HG02973 (cell line): ENCODE data around the gene SND1.

ENCODE experiments used
- ATAC-seq: cut with Tn5 transposase; IDR thresholded peaks from one replicate; pipeline ENCODE4 v1.9.1; 2021; ENCODE audit warnings: moderate library complexity; ENCODE audit not compliant: unreplicated experiment

SND1 gene

DNA sequence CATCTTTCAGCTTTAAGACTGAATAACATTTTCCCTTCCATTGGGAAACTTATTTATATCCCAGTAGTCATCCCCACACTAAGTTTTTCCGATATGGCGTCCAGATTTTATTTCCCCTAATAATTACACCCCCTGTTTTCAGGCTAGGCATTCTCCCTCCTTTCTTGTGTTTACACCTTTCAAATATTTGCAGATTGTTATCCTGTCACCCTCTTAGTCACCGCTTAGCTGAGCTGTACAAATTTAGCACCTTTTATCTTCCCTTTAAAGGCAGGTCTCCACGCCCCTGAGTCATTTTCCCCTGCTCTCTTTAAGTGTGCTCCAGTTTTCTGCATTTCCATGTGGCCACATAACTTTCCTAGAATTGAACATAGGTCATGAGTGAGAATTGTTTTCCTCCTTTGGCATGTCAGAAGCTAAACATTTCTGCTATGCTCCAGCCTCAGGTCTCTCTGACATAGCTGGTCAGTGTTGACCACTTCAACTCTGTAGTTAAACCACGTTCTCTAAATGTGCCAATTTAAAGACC lies 331.9 kb downstream of the SND1 start:
- no peak for ATAC-seq

DNA sequence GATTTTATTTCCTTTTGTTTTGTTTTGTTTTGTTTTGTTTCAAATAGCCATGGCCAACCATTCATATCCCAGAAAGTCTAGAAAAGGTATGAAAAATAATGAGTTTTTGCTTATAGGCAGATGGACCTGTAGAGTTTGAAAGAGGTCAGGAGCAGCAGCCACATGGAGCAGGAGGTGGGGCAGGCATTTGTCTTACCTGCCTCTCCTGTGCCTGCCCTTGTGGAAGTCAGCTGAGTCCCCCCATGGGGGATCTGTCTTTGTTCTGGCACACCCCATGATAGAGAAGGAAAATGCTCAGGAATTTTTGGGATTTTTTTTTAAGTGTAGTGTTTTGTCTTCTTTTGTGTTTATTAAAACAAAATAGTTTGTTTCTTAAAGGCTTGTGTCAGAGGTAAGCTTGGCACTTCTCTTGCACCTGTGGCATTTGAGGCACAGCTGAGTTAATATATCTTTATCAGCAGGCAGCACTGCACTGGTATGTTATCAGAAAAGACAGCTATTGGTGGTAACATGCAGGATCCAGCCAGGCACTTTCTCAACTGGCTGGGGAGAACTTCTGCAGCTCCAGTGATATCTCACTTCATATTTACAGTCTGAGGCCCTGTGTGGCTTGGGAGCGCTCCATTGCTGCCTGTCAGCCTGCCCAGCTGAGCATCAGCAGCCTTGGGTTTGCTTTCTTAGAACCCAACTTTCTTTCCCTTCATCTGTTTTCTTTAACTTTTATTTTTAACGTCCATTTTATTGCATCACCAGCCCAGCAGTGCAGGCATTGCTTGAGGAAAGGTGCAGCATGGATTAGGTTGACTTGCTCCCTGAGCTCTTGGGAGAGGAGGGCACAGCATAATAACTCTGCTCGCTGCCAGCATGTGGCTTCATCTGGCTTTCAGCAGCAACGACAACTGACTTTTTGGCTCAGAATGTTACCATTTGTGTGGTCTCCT lies 334.9 kb downstream of the SND1 start:
- ATAC-seq: no peak

DNA sequence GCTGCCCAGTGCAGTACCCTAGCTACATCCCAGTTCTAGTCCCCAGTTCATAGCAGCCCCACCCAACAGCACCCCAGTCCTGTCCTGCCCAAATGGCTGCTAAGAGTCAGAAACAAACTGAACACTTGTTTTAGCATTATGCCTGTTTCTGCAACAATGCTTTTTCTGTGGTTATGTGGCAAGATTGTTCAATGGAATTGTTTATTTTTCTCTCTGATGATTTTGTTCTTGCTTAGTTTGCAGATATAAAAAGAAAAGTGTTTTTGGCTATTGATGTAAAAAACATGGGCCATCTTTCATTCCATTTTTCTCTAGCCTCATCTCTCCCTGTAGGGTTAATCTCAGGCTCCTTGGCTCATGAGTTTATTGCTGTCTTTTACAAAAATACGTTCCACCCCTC lies 336.8 kb downstream of the SND1 start:
- no peak for ATAC-seq

DNA sequence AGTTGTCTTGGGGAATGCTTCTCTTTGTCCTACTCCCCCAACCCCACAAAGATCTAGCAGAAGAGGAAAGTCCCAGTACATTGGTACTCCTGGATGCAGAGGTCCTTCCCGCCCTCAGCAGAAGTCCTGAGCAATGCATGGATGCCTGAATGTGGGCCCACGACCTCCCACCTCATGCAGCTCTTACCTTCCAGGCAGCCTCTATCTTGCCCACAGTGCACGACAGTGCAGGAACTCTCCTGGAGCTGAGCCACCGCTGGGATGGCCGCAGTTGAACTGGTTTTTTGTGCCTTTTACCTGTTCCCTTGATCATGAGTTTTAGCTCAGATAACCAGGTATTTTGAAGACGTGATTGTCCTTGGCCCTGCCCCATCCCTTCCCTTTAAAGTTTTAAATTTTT lies 341.3 kb downstream of the SND1 start:
- no peak for ATAC-seq

DNA sequence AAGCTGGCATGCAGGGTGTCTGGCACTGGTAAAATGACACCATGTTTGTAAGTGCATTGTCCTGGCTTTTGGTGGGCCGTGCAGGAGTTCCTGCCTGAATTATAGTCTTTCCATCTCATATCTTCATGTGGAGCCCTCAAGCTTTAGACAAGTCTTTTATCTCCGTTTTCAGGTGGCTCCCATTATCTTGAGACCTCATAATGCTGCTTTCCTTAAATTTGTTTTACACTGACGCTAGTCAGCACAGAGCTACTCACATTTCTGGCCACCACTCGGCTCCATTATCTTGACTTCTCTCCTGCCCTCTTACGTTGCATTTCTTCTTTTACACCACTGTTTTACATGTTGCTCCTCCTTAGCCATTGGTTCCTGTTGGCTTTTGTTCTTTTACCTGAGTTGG lies 342.0 kb downstream of the SND1 start:
- no peak for ATAC-seq

DNA sequence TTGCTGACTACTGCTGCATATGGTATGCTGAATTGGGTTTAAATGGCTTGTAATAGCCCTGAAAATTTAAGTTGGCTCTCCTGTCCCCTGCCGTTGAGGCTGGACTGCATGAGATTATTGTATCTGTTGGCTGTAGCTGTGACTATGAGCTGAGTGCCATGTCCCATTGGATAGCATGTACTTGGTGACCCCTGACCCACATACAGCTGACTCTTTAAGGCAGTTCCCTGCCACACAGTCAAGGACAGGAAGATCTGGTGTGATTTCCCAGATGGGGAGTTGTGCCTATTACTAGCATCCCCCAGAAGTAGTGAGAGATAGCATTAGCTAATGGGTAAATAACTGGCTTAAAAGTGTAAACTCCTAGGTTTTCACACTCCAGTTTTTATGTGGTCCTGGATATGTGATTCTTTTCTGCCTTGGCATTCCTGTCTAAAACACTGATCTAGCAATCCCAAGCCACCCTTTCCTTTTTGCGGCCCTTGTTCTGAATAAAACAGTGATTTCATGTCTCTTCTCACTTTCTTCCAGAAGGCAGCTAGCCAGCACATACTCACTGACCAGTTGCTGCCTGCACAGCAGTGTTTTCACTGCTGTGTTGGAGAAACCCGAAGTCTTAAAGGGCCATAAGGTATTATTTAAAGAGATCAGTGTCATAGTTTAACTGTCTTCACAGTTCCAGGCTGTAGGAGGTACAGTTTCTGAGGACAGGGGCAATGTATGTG lies 343.3 kb downstream of the SND1 start:
- no peak for ATAC-seq

DNA sequence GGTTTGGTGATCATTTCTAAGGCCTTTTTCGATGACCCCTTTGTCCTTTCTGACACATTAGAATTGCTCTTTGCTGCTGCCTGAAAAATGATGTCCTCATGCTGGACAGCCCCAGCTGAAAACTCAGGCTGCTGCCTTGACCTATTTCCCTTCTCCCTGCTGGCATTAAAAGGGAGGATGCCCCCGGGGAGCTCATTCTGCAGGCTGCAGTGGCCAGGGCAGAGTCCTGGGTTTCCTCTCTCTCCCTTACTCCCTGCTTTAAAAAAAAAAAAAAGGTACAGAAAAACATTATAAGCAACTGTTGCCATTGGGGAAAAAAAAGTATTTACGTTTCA lies 343.9 kb downstream of the SND1 start:
- no peak for ATAC-seq

DNA sequence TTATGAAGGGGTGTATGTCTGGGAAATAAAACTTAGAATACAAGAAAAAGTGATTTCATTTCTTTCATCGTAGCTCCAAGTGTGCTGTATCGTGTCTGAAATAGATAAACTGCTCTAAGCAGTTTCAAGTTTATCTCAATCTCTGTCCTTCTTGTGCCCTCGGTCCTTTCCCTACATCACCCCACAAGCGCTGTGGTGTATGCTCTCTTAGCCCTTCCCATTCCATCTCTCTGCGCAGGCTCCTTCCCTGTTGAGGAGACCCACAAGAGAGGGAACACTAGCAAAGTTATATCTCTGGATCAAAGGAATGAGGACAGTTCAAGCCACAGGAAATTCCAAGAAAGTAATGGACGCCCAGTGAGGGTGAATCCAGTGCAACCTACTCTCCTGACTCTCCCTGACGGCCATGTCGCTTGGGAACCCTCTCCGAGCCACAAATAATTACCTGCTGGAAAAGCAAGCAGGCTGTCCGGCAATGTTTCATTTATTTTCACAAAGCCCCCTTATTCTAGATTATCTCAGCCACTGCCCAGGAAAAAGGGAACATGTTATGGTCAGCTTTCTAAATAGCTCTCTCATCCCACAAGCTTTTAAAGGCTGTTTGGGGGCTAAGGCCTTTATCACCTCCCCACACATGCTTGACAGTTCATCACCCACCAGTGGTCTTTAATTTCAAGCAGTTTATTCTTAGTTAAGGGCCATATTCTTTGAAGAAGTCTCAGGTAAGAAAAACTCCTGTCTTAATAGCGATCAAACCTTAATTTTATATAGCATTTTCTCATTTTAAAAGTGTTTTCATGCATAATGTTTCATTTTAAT lies 344.5 kb downstream of the SND1 start:
- no peak for ATAC-seq

DNA sequence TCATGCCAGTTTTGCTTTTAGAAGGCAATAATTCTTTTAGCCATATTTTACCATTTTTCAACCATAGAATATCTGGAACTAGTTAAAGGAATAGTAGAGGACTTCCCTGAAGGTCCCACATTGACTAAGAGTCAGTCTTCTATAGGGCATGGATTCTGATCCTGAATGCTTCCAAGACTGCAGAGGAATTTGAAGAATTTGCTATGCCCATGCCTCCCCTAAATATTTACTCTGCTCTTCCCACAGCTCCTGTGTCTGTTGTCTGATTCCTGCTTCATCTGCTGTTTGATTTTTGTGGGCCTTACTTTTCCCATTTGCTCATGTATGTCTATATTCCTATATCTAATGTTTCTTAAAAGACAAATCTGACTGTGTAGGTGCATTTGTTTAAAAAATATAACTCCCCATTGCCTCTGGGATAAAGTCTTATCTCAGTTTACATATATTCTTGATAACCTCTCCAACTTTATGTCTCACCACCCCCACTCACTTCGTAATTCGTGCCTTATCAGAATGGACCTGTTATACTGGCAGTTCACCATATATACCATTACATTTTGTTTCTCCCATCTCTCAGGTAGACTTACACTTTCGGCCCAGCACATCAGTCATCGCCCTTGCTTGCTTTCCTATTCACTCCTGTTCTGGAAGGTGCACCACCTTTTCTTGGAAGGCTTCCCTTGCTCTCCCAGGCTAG lies 345.4 kb downstream of the SND1 start:
- ATAC-seq: no peak

DNA sequence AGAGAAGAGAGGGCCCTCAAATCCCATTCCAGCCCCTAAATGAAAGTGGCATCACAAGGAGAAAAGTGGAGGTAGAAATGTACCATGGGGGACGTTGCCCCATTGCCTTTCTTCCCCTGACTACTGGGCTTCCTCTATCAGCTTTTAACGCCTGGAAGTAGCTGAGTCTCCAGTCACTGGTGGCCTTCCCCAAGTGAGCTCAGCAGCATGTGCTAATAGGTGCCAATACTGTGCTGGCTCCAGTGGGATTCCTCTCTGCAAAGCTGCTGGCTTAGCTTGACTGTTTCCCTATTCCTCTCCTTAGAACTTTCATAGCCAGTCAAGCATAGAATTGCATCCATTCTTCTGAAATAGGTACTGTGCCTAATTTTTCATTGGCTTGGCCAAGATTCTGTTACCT lies 346.7 kb downstream of the SND1 start:
- ATAC-seq: no peak

DNA sequence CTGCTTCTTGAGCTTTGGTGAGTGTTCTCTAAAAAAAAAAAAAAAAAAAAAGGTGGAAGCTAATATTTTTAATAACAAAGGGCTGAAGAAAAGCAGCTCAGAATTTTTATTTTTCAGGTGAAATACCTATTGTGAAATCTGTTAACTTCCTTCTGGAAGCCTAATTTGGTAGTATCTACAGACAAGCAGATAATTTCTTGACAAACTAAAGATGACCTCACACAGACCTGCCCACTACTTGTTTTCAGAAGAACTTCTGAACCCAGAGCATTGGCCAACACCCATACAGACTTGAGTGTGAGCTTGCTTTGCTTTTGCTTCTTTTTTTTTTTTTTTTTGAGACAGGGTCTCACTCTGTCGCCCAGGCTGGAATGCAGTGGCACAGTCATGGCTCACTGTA lies 348.1 kb downstream of the SND1 start:
- ATAC-seq: no peak

DNA sequence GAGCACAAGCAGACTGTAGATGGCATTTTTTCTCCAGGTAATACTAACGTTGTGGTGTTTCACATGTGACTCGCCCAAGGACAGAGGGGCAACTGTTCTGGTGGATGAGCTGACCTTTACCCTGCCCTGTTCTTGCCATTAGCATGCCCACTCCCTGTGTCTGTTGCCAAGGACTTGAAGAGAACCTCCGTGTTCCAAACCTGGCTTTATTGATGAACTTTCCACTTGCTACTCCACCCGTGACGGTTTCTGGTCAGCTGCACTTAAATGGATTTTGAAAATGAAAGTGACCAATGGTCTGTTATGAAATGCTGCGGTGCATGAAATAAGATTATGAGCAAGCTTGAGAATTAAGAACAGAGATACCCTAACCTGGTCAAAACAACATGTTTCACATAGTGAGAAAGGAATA lies 348.9 kb downstream of the SND1 start:
- peak; percentile 47 for ATAC-seq

DNA sequence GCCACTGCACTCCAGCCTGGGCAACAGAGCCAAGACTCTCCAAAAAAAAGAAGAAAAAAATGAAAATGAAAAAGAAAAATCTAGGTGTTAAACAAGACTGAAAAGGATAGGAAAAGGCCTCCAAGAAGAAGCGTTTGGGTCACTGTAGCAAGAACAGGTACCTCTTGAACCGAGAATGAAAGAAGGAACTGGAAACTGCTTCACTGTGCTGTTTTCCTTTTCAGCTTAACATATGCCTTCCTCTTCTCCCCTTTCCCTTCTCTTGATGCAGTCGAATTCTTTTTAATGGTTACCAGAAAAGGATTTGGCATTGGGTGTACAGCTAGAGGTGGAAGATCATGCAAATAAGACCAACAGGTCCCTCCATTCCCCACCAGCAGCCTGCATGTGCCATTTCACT lies 351.2 kb downstream of the SND1 start:
- ATAC-seq: peak; percentile 60

DNA sequence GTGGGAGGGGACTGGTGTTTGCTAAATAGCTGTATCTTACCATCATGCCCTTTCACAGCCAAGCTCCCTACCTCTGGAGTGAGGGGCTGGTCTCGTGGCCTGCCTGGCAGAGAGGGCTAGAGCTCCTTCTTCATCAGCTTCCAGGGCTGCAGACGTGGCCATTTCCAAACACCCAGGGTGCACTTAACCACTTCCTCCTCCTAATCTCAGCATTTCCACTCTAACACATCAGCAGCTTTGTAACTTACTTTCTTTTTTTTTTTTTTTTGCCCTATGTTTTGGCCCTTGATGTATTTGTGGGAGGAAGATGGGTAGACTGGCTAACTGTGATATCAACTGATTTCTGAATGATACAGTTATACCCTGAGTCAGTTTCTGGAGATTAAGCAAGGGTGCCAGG lies 351.8 kb downstream of the SND1 start:
- no peak for ATAC-seq

DNA sequence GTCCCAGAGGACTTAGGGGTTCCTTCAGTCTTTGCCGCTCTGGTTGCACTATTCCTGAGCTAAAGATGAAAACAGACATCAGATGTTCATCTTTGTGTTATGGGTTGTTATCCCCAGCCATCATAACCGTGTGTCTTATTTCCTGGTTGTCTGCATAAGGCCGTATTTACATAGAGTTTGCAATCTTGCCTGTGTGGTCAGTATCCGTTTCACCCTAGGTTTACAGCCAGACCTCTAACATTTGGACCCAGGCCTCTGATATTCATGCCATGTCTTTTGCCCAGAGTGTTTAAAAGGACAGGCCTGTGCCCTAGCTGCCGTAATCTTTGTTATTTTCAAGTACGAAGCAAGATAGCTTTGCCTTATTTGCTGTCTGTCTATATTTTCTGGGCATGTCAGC lies 352.6 kb downstream of the SND1 start:
- no peak for ATAC-seq

DNA sequence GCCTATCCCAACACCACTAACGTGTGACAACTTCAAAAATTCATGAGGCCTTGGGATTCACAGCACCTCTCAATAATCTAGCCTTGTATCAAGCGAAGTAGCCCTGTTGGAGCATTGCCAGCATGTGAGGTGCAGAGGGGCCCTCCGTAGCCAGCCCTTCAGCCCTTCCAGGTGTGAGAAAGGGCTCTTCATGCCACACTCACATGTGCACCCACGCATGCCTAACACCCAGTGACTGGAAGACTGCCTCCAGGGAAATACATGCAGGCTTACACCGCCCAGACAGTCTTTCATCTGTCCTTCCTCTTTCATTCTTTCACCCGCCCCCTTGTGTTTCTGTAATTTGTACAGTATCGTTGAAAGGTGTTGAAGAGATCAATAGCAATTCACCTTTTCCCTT lies 353.1 kb downstream of the SND1 start:
- ATAC-seq: no peak

DNA sequence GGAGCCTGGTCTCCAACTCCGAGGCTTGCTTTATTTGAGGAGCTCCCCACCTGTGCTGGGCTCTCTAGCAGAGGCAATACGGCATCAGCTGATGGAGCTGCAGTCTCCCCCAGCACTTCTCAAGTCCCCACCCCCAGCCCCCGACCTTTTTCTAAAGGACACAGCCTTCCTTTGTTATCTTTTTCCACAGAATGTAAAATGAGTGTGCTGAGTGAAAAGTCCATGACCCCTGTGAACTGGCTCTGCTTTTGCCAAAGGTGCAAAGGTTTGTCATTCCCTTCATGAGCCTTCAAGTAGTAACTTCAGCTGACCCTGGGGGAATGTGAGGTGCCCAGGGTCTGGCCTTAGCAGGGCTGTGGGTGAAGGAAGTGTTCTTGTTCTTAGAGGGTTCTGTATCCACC lies 353.8 kb downstream of the SND1 start:
- ATAC-seq: no peak

DNA sequence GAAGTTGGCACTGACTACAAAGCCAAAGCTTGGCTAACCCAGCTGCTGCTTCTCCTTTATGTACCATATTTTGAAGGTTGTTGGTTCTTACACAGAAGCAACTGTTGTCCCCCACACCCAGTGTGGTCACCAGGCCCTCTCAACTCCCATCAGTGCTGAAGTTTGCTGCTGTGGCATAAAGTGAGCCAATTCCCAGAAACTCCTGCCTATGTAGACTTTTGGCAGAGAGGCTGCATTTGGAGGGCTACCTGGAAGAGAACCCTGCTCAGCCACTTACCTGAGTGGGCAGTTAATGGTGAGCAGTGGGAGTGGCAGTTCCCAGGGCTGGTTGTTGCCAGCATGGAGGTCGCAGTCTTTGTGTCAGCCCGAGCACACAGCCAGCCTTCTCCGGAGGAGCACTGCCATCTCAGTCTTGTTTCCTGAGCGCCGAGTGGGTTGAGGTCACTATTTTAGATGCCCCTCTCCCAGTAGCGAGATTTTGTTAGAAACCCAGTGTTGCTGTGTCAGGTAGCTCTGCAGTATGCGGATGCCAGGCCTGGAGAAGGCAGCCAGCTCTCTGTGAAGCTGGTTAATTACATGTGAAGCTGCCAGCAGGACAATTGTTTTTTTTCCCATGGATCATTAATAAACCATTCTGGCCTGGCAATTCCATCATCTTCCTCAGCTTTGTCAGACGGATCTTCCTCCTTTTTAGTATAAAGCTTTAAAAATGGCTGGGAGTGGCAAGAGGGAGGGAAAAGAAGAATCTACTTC lies 354.7 kb downstream of the SND1 start:
- ATAC-seq: no peak

DNA sequence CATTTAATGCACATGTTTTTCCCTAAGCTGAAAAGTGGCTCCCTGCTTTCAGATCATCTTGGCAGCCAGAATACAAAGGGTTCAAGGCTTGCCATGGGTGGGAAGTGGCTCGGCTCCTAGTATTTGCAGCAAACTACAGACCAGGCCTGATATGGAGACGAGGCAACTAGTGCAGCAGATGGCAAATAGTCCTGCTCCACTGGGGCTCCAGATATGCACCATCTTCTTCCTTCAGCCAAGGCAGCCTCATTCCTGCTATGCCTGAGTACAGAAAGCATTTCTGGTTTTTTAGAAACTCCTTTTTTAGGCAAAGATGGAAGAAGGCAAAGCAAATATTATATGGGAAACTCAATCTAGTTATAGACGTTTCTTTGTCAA lies 355.3 kb downstream of the SND1 start:
- ATAC-seq: no peak

DNA sequence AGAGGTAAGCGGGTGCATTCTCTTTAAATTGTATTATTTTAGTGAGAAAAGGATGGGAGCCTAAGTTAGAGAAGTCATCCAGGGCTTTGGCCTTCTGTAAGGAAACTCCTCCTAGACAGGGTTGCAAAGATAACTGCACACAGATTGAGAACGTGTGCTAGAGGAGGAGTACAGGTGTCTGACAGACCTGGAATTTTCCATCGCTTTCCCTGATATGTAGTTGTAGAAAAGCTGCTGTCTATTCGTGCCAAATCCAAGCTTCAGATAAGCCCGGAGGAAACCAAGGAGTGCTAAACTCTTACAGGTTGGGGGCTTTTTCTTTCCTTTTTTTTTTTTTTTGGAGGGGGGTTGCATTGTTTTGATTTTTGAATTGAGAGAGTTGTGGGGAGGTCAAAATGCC lies 356.1 kb downstream of the SND1 start:
- ATAC-seq: no peak
